HG03045 (cell line): Measurements from ENCODE around the gene MRPL46.
"Not testable (repeated sequence)": the region's sequence is repeated elsewhere in the genome, so short reads cannot be mapped to it uniquely, and the experiment has no call there.

Experiments used
- ATAC-seq: cut with Tn5 transposase; IDR thresholded peaks from one replicate; pipeline ENCODE4 v1.9.1; 2021; ENCODE audit warnings: mild to moderate bottlenecking, moderate library complexity; ENCODE audit not compliant: unreplicated experiment

The MRPL46 gene

GRCh38 chr15:88447741-88448140 lies 19.4 kb downstream of the MRPL46 start:
- ATAC-seq: no peak

GRCh38 chr15:88447206-88447605 lies 20.0 kb downstream of the MRPL46 start:
- ATAC-seq: no peak

- ATAC-seq: no peak
Measured at GRCh38 chr15:88441076-88441730, 26.0 kb downstream of the MRPL46 start.

GRCh38 chr15:88440021-88440420 lies 27.2 kb downstream of the MRPL46 start:
- ATAC-seq: no peak

GRCh38 chr15:88438181-88438580 lies 29.0 kb downstream of the MRPL46 start:
- ATAC-seq: no peak

- not testable (repeated sequence) for ATAC-seq
Measured at GRCh38 chr15:88434106-88434505, 33.1 kb downstream of the MRPL46 start.

GRCh38 chr15:88433046-88433685 lies 34.0 kb downstream of the MRPL46 start:
- ATAC-seq: no peak

- no peak for ATAC-seq
Measured at GRCh38 chr15:88431441-88431840, 35.7 kb downstream of the MRPL46 start.

GRCh38 chr15:88430051-88430450 lies 37.1 kb downstream of the MRPL46 start:
- no peak for ATAC-seq

GRCh38 chr15:88428805-88429605 lies 38.2 kb downstream of the MRPL46 start:
- no peak for ATAC-seq

- no peak for ATAC-seq
Measured at GRCh38 chr15:88428053-88428452, 39.1 kb downstream of the MRPL46 start.

- no peak for ATAC-seq
Measured at GRCh38 chr15:88426304-88426703, 40.9 kb downstream of the MRPL46 start.

- no peak for ATAC-seq
Measured at GRCh38 chr15:88423331-88423730, 43.9 kb downstream of the MRPL46 start.

GRCh38 chr15:88419830-88420229 lies 47.4 kb downstream of the MRPL46 start:
- no peak for ATAC-seq
